IMR-90 (cell line): ENCODE measurements around the gene FNDC5. TPM values are rescaled to one million over a fixed set of nuclear protein-coding genes. Genes with fewer than 3 reads are reported as not detected.

Experiments
- ATAC-seq: fragments of 200-7000 bp; cut with Tn5 transposase; 2 replicates; pipeline ENCODE4 v1.9.1; 2020; ENCODE audit warnings: low read depth, mild to moderate bottlenecking, moderate library complexity
- BruUV-seq: library from RNA; stranded (reverse); fragments of 400-500 nt; replicated peaks from 2 replicates; lab custom pipeline; 2021; lab: Mats Ljungman, UMichigan
- CTCF ChIA-PET: fragments of 300-600 bp; formaldehyde crosslinking; extraction: SDS; loops from one replicate; lab custom pipeline; 2021; ENCODE audit warnings: antibody characterized with exemption; lab: Yijun Ruan, JAX
- POLR2A ChIA-PET: fragments of 300-600 bp; sonication (Branson Sonifier 250); formaldehyde crosslinking; loops from one replicate; lab custom pipeline; 2022; ENCODE audit warnings: antibody characterized with exemption; ENCODE audit not compliant: unreplicated experiment; lab: Charles Lee
- DNase-seq: peaks from one replicate; pipeline ENCODE4 v3.0.0; 2013
- H2AFZ ChIP-seq: replicated peaks from 2 replicates; pipeline ENCODE3; 2013; ENCODE audit warnings: low read length, mild to moderate bottlenecking; ENCODE audit not compliant: poor library complexity
- H2AK5ac ChIP-seq: 2 replicates; pipeline ENCODE4 v1.6.1; 2013; ENCODE audit warnings: low read depth, low read length, inconsistent platforms
- H2AK9ac ChIP-seq: replicated peaks from 2 replicates; pipeline ENCODE3; 2013; ENCODE audit warnings: mild to moderate bottlenecking, low read depth, low read length, moderate library complexity; ENCODE audit not compliant: poor library complexity
- H2BK120ac ChIP-seq: 2 replicates; pipeline ENCODE4 v1.6.1; 2013; ENCODE audit warnings: low read depth, low read length, inconsistent platforms
- H2BK15ac ChIP-seq: 3 replicates; pipeline ENCODE4 v1.6.1; 2013; ENCODE audit warnings: low read depth, low read length, inconsistent platforms
- H2BK20ac ChIP-seq: 2 replicates; pipeline ENCODE4 v1.6.1; 2013; ENCODE audit warnings: low read depth, mild to moderate bottlenecking, inconsistent platforms, low read length, moderate library complexity
- H2BK5ac ChIP-seq: 2 replicates; pipeline ENCODE4 v1.6.1; 2013; ENCODE audit warnings: mild to moderate bottlenecking, low read depth, low read length, inconsistent platforms; ENCODE audit not compliant: poor library complexity, severe bottlenecking
- H3K14ac ChIP-seq: replicated peaks from 2 replicates; pipeline ENCODE4 v1.6.1; 2013; ENCODE audit warnings: low read depth, low read length, inconsistent platforms
- H3K18ac ChIP-seq: 2 replicates; pipeline ENCODE4 v1.6.1; 2013; ENCODE audit warnings: low read depth, low read length, control low read depth
- H3K23ac ChIP-seq: 2 replicates; pipeline ENCODE4 v1.6.1; 2013; ENCODE audit warnings: low read depth, low read length, inconsistent platforms
- H3K27ac ChIP-seq: 2 replicates; pipeline ENCODE4 v1.5.1; 2013; ENCODE audit warnings: mild to moderate bottlenecking, control low read depth, low read length; ENCODE audit not compliant: insufficient read depth
- H3K27me3 ChIP-seq: 2 replicates; pipeline ENCODE4 v1.6.1; 2013; ENCODE audit warnings: low read length; ENCODE audit not compliant: control insufficient read depth, insufficient read depth
- H3K36me3 ChIP-seq: 2 replicates; pipeline ENCODE4 v1.6.1; 2013; ENCODE audit warnings: low read length, mixed read lengths; ENCODE audit not compliant: control insufficient read depth, insufficient read depth
- H3K4ac ChIP-seq: 2 replicates; pipeline ENCODE4 v1.6.1; 2013; ENCODE audit warnings: low read depth, low read length, inconsistent platforms
- H3K4me1 ChIP-seq: 2 replicates; pipeline ENCODE4 v1.6.1; 2013; ENCODE audit warnings: low read length, mixed read lengths; ENCODE audit not compliant: control insufficient read depth, insufficient read depth
- H3K4me2 ChIP-seq: 2 replicates; pipeline ENCODE4 v1.6.1; 2013; ENCODE audit warnings: low read depth, mild to moderate bottlenecking, control low read depth, low read length, moderate library complexity
- H3K4me3 ChIP-seq: 2 replicates; pipeline ENCODE4 v1.5.1; 2013; ENCODE audit warnings: low read depth, mild to moderate bottlenecking, control low read depth, low read length, moderate library complexity; ENCODE audit not compliant: insufficient read depth
- H3K56ac ChIP-seq: 2 replicates; pipeline ENCODE4 v1.6.1; 2013; ENCODE audit warnings: low read length, inconsistent platforms; ENCODE audit not compliant: insufficient read depth; ENCODE audit errors: extremely low read depth
- H3K79me1 ChIP-seq, 2 experiments: 2 replicates each; pipeline ENCODE4 v1.6.1; 2013; ENCODE audit warnings: low read length in 2 of 2, inconsistent platforms in 1 of 2, low read depth in 1 of 2
- H3K9ac ChIP-seq: 2 replicates; pipeline ENCODE4 v1.6.1; 2013; ENCODE audit warnings: low read depth, low read length, control low read depth
- H3K9me1 ChIP-seq: 2 replicates; pipeline ENCODE4 v1.6.1; 2013; ENCODE audit warnings: low read length, inconsistent platforms; ENCODE audit not compliant: insufficient read depth
- H3K9me3 ChIP-seq: 2 replicates; pipeline ENCODE4 v1.6.1; 2013; ENCODE audit warnings: low read length; ENCODE audit not compliant: control insufficient read depth, insufficient read depth
- H4K20me1 ChIP-seq: 2 replicates; pipeline ENCODE4 v1.6.1; 2013; ENCODE audit warnings: low read length, inconsistent platforms; ENCODE audit not compliant: insufficient read depth
- H4K5ac ChIP-seq: 2 replicates; pipeline ENCODE4 v1.6.1; 2013; ENCODE audit warnings: mild to moderate bottlenecking, low read depth, low read length, control low read depth
- H4K8ac ChIP-seq, 2 experiments: 2 replicates each; pipeline ENCODE4 v1.6.1; 2013; ENCODE audit warnings: low read depth in 2 of 2, low read length in 2 of 2, control low read depth in 1 of 2, inconsistent platforms in 1 of 2
- H4K91ac ChIP-seq: 2 replicates; pipeline ENCODE4 v1.6.1; 2013; ENCODE audit warnings: low read depth, low read length, inconsistent platforms; ENCODE audit not compliant: insufficient read depth
- CEBPB ChIP-seq: IDR thresholded peaks from 2 replicates; pipeline ENCODE4 v1.6.1; 2012; ENCODE audit warnings: low read depth, low read length, improper control_type of control experiment
- CHD1 ChIP-seq: IDR thresholded peaks from 2 replicates; pipeline ENCODE4 v1.6.1; 2012; ENCODE audit warnings: low read depth, low read length, improper control_type of control experiment
- FOS ChIP-seq: fragments of 150-350 bp; IDR thresholded peaks from 2 replicates; pipeline ENCODE4 v1.6.1; 2016; ENCODE audit warnings: low read depth, low read length
- MAFK ChIP-seq: IDR thresholded peaks from 2 replicates; pipeline ENCODE4 v1.6.1; 2012; ENCODE audit warnings: low read depth, low read length, improper control_type of control experiment
- RAD21 ChIP-seq: IDR thresholded peaks from 2 replicates; pipeline ENCODE4 v1.6.1; 2012; ENCODE audit warnings: low read length, improper control_type of control experiment
- RCOR1 ChIP-seq: IDR thresholded peaks from 2 replicates; pipeline ENCODE4 v1.6.1; 2012; ENCODE audit warnings: mild to moderate bottlenecking, low read length, improper control_type of control experiment; ENCODE audit not compliant: insufficient replicate concordance
- RFX5 ChIP-seq: IDR thresholded peaks from 2 replicates; pipeline ENCODE4 v1.8.0; 2012; ENCODE audit warnings: low read depth, mild to moderate bottlenecking, low read length, moderate library complexity
- SMC3 ChIP-seq: fragments of 150-350 bp; IDR thresholded peaks from 2 replicates; pipeline ENCODE4 v1.6.1; 2016; ENCODE audit warnings: low read depth, mild to moderate bottlenecking, antibody characterized with exemption, low read length, moderate library complexity
- WGBS, 2 experiments: methylation state at CpG; one replicate each; pipeline versions ENCODE4 v1.1.5 to v1.1.7; 2013; ENCODE audit warnings: missing lambda C conversion rate in 2 of 2; ENCODE audit not compliant: insufficient read length in 1 of 2; ENCODE audit errors: extremely low coverage in 2 of 2; 5-methylcytosine and 5-hydroxymethylcytosine counted together
- dilution Hi-C: fragments of 300-500 bp; cut with HindIII; formaldehyde crosslinking; loops from one replicate; pipeline ENCODE4 v1.14.3; 2018; ENCODE audit warnings: low sequenced_read_pairs; ENCODE audit not compliant: unreplicated experiment
- in situ Hi-C: fragments of 300-500 bp; cut with MboI; formaldehyde crosslinking; loops from 3 replicates; pipeline ENCODE4 v1.14.3; 2019; ENCODE audit warnings: low sequenced_read_pairs, inconsistent platforms, mixed read lengths
- intact Hi-C: fragments of 100-400 bp; cut with micrococcal nuclease; formaldehyde crosslinking; loops from 2 replicates; pipeline ENCODE4 v1.10.0; 2022
- polyA plus RNA-seq, 3 experiments: library from polyadenylated mRNA; depleted of rRNA; stranded (reverse); fragments of >200 nt; gene quantifications; 2 replicates each; pipeline ENCODE4 v1.2.3, GENCODE V29; 2012; ENCODE audit warnings: low replicate concordance in 1 of 3
- total RNA-seq: library from RNA; depleted of rRNA; stranded (reverse); fragments of >200 nt; gene quantifications from 2 replicates; pipeline ENCODE4 v1.2.3, GENCODE V29; 2012
- TF ChIP-seq, protein P1 (sequence below): fragments of 150-350 bp; IDR thresholded peaks from 2 replicates; pipeline ENCODE4 v1.6.1; 2017; ENCODE audit warnings: mild to moderate bottlenecking, antibody characterized with exemption, low read length, low read depth
- TF ChIP-seq, protein P2 (sequence below): fragments of 150-350 bp; IDR thresholded peaks from 2 replicates; pipeline ENCODE4 v1.6.1; 2016; ENCODE audit warnings: low read depth, mild to moderate bottlenecking, low read length, moderate library complexity, borderline replicate concordance

Gene FNDC5
- total and polyA plus RNA-seq, 2 of the 4 experiments (the other 2 are of a cell fraction) = 1.2 to 1.6 TPM

DNA sequence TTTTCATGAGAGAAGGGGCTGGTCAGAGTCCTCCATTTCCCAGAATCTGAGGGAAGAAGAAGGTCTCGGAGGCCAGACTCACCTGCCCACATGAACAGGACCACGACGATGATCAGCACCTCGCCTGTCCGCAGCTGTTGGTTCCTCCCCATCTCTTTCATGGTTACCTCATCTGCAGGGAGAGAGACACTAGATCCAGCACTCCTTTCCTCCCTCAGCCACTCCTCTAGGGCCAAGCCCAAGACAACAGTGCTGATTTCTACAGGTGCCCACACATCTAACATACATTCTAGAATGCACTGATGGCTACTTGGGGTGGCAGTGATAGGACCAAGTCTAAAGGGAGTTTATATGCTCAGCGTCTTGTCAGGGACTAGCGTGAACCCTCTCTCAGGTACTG, 3.0 kb downstream of the FNDC5 start:
- POLR2A ChIA-PET = no interaction called here
- Histone ChIP-seq H4K8ac (no peak overlapping the region), H3K4me2 (no peak overlapping the region), H3K23ac (no peak overlapping the region), H3K27ac (no peak overlapping the region), H2BK20ac (no peak overlapping the region), H4K91ac (no peak overlapping the region), H3K4me3 (no peak overlapping the region), H2BK5ac (no peak overlapping the region), H2BK120ac (no peak overlapping the region), H3K18ac (no peak overlapping the region), H3K4me1 (peaks cover 4% of the 10 kb centered on the region; the same call in 1 of the 2 replicates), H3K79me1 (no peaks in the 10 kb centered on the region), H3K36me3 (peaks cover 8% of the 10 kb centered on the region; the same call in 1 of the 2 replicates), H4K5ac (no peak overlapping the region), H2AK9ac (no peak overlapping the region), H3K9me1 (no peaks in the 10 kb centered on the region), H3K9me3 (no peaks in the 10 kb centered on the region), H2AFZ (no peak overlapping the region), H3K14ac (no peak overlapping the region), H3K56ac (no peak overlapping the region), H3K4ac (no peak overlapping the region), H2BK15ac (no peak overlapping the region), H2AK5ac (no peak overlapping the region), H4K20me1 (peaks cover 9% of the 10 kb centered on the region), H3K9ac (no peak overlapping the region), H3K27me3 (peaks cover 15% of the 10 kb centered on the region)
- no CpG with 5 or more reads among the region's 7 CpGs for WGBS, 2 experiments
- DNase-seq (no peak), ATAC-seq (no peak)
- CTCF ChIA-PET = no interaction called here
- no TSS peak for BruUV-seq
- in situ Hi-C loops = no loop called here
- no peak for TF ChIP-seq SMC3
- TF ChIP-seq RFX5 = no peak
- TF ChIP-seq, protein P1, sequence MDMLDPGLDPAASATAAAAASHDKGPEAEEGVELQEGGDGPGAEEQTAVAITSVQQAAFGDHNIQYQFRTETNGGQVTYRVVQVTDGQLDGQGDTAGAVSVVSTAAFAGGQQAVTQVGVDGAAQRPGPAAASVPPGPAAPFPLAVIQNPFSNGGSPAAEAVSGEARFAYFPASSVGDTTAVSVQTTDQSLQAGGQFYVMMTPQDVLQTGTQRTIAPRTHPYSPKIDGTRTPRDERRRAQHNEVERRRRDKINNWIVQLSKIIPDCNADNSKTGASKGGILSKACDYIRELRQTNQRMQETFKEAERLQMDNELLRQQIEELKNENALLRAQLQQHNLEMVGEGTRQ = no peak
- TF ChIP-seq CEBPB = no peak
- no peak for TF ChIP-seq RAD21
- no peak for TF ChIP-seq FOS
- no peak for TF ChIP-seq RCOR1
- TF ChIP-seq CHD1 = no peak
- TF ChIP-seq, protein P2, sequence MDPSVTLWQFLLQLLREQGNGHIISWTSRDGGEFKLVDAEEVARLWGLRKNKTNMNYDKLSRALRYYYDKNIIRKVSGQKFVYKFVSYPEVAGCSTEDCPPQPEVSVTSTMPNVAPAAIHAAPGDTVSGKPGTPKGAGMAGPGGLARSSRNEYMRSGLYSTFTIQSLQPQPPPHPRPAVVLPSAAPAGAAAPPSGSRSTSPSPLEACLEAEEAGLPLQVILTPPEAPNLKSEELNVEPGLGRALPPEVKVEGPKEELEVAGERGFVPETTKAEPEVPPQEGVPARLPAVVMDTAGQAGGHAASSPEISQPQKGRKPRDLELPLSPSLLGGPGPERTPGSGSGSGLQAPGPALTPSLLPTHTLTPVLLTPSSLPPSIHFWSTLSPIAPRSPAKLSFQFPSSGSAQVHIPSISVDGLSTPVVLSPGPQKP = no peak
- no peak for TF ChIP-seq MAFK
- intact Hi-C loops = no loop called here
- dilution Hi-C loops = no loop called here
